OCI-LY1 (cell line): ENCODE results near the gene BMPR1A.

Experiments
- H2AFZ ChIP-seq: fragments of 200-600 bp; sonication (generic), shearing (Covaris generic); 2 replicates; pipeline ENCODE4 v1.6.0; 2014; ENCODE audit warnings: antibody characterized with exemption, mild to moderate bottlenecking, low read length
- H3F3A ChIP-seq: fragments of 200-600 bp; sonication (generic), shearing (Covaris generic); 2 replicates; pipeline ENCODE4 v1.6.0; 2014; ENCODE audit warnings: mild to moderate bottlenecking, antibody characterized with exemption, low read length, moderate library complexity; ENCODE audit not compliant: insufficient read depth
- H3K27ac ChIP-seq: fragments of 200-600 bp; sonication (generic); 2 replicates; pipeline ENCODE4 v1.5.1; 2014; ENCODE audit warnings: low read length, mixed run types, mild to moderate bottlenecking, low read depth; ENCODE audit not compliant: poor library complexity, severe bottlenecking
- H3K27me3 ChIP-seq: fragments of 200-600 bp; sonication (generic); 2 replicates; pipeline ENCODE4 v1.6.0; 2014; ENCODE audit warnings: antibody characterized with exemption, mild to moderate bottlenecking, low read length, moderate library complexity; ENCODE audit not compliant: insufficient read depth
- H3K36me3 ChIP-seq: fragments of 200-600 bp; sonication (generic); 2 replicates; pipeline ENCODE4 v1.6.1; 2014; ENCODE audit warnings: mild to moderate bottlenecking, antibody characterized with exemption, low read length, moderate library complexity, mixed read lengths; ENCODE audit not compliant: insufficient read depth
- H3K4me1 ChIP-seq: fragments of 200-600 bp; sonication (generic); 2 replicates; pipeline ENCODE4 v1.5.1; 2014; ENCODE audit warnings: mild to moderate bottlenecking, low read length, moderate library complexity; ENCODE audit not compliant: insufficient read depth, severe bottlenecking
- H3K4me2 ChIP-seq: fragments of 200-600 bp; sonication (generic), shearing (Covaris generic); 2 replicates; pipeline ENCODE4 v1.6.1; 2014; ENCODE audit warnings: low read length
- H3K4me3 ChIP-seq: fragments of 200-600 bp; sonication (generic); 2 replicates; pipeline ENCODE4 v1.5.1; 2014; ENCODE audit warnings: low read length, low read depth, mild to moderate bottlenecking, mixed read lengths; ENCODE audit not compliant: poor library complexity, severe bottlenecking
- H3K79me2 ChIP-seq: fragments of 200-600 bp; shearing (Covaris generic); 2 replicates; pipeline ENCODE4 v1.6.1; 2016; ENCODE audit warnings: mixed run types, low read length, mixed read lengths; ENCODE audit not compliant: insufficient read depth
- H3K9ac ChIP-seq: fragments of 200-600 bp; sonication (generic), shearing (Covaris generic); 2 replicates; pipeline ENCODE4 v1.6.1; 2014; ENCODE audit warnings: mild to moderate bottlenecking, low read length, mixed read lengths
- H3K9me2 ChIP-seq: fragments of 200-600 bp; sonication (generic), shearing (Covaris generic); 2 replicates; pipeline ENCODE4 v1.6.1; 2014; ENCODE audit warnings: low read depth, mild to moderate bottlenecking, low read length, mixed read lengths
- H3K9me3 ChIP-seq: fragments of 200-600 bp; shearing (Covaris generic); 2 replicates; pipeline ENCODE4 v1.6.1; 2014; ENCODE audit warnings: low read length, mixed read lengths
- H4K20me1 ChIP-seq: fragments of 200-600 bp; sonication (generic), shearing (Covaris generic); 2 replicates; pipeline ENCODE4 v1.6.0; 2016; ENCODE audit warnings: mild to moderate bottlenecking, low read length; ENCODE audit not compliant: insufficient read depth
- CTCF ChIP-seq: fragments of 200-600 bp; sonication (generic), shearing (Covaris generic); IDR thresholded peaks from 2 replicates; pipeline ENCODE4 v1.5.1; 2017; ENCODE audit warnings: mild to moderate bottlenecking, antibody characterized with exemption, low read length, moderate library complexity, mixed read lengths
- EZH2 ChIP-seq: fragments of 200-600 bp; sonication (generic), shearing (Covaris generic); IDR thresholded peaks from 2 replicates; pipeline ENCODE4 v1.8.0; 2017; ENCODE audit warnings: borderline replicate concordance, mixed run types, mild to moderate bottlenecking, antibody characterized with exemption, low read length, moderate library complexity, mixed read lengths

Gene BMPR1A

GRCh38 chr10:86944471-86944870 lies 188.1 kb downstream of the BMPR1A start:
- Histone ChIP-seq H3K4me1 (peaks cover 3% of the 10 kb centered on the region), H3K27ac (no peak overlapping the region), H3K9me2 (no peaks in the 10 kb centered on the region), H3K4me2 (no peak overlapping the region), H3K9ac (no peak overlapping the region), H3F3A (no peaks in the 10 kb centered on the region), H3K4me3 (no peak overlapping the region), H4K20me1 (no peaks in the 10 kb centered on the region), H3K79me2 (no peaks in the 10 kb centered on the region), H3K36me3 (no peaks in the 10 kb centered on the region), H2AFZ (no peak overlapping the region), H3K27me3 (0 out of 2 replicates have a peak, but pooled peaks cover 3% of the 10 kb centered on the region), H3K9me3 (no peaks in the 10 kb centered on the region)
- TF ChIP-seq CTCF (no peak), EZH2 (no peak)

- no peak overlapping the region for H3K4me2 ChIP-seq
- H3F3A ChIP-seq, result no peaks in the 10 kb centered on the region
- no peaks in the 10 kb centered on the region for H3K9me3 ChIP-seq
- H3K9me2 ChIP-seq, result no peaks in the 10 kb centered on the region
- H2AFZ ChIP-seq, result no peak overlapping the region
- TF ChIP-seq EZH2 (no peak), CTCF (no peak)
- no peaks in the 10 kb centered on the region for H3K79me2 ChIP-seq
- H3K4me1 ChIP-seq, result no peaks in the 10 kb centered on the region
- H3K4me3 ChIP-seq, result no peak overlapping the region
- H3K9ac ChIP-seq, result no peak overlapping the region
- H3K27me3 ChIP-seq, result 0 out of 2 replicates have a peak, but pooled peaks cover 3% of the 10 kb centered on the region
- no peak overlapping the region for H3K27ac ChIP-seq
- no peaks in the 10 kb centered on the region for H4K20me1 ChIP-seq
- no peaks in the 10 kb centered on the region for H3K36me3 ChIP-seq
Observed at GRCh38 chr10:86944907-86945306, 188.5 kb downstream of the BMPR1A start.

- Histone ChIP-seq H3K79me2 (no peaks in the 10 kb centered on the region), H3K27me3 (0 out of 2 replicates have a peak, but pooled peaks cover 3% of the 10 kb centered on the region), H3K9me2 (no peaks in the 10 kb centered on the region), H3K27ac (no peak overlapping the region), H3K9me3 (no peaks in the 10 kb centered on the region), H4K20me1 (no peaks in the 10 kb centered on the region), H3K4me3 (no peak overlapping the region), H2AFZ (no peak overlapping the region), H3K9ac (no peak overlapping the region), H3K36me3 (no peaks in the 10 kb centered on the region), H3F3A (no peaks in the 10 kb centered on the region), H3K4me1 (no peaks in the 10 kb centered on the region), H3K4me2 (no peak overlapping the region)
- TF ChIP-seq CTCF (peak; percentile 19; the same call in 1 of the 2 replicates), EZH2 (no peak)
Observed at GRCh38 chr10:86945361-86946212, 189.2 kb downstream of the BMPR1A start.
